Left ventricle myocardium inferior (tissue), 1 donor: ENCODE measurements around the gene ZNF334. TPM values are rescaled to one million over a fixed set of nuclear protein-coding genes. Genes with fewer than 3 reads are reported as not detected.

ENCODE experiments used
- DNase-seq: peaks from one replicate; pipeline ENCODE4 v3.0.0-alpha.2; 2020
- H3K27ac ChIP-seq: fragments of 200-600 bp; replicated peaks from 2 replicates; pipeline ENCODE4 v1.8.0; 2021
- H3K27me3 ChIP-seq: fragments of 200-600 bp; 2 replicates; pipeline ENCODE4 v1.8.0; 2021; ENCODE audit warnings: low read depth
- H3K36me3 ChIP-seq: fragments of 200-600 bp; 2 replicates; pipeline ENCODE4 v1.8.0; 2021
- H3K4me1 ChIP-seq: fragments of 200-600 bp; 2 replicates; pipeline ENCODE4 v1.8.0; 2021
- H3K4me3 ChIP-seq: fragments of 200-600 bp; 2 replicates; pipeline ENCODE4 v1.8.0; 2021; ENCODE audit warnings: mild to moderate bottlenecking, moderate library complexity
- H3K9me3 ChIP-seq: fragments of 200-600 bp; replicated peaks from 2 replicates; pipeline ENCODE4 v1.8.0; 2021
- intact Hi-C: fragments of 100-400 bp; cut with micrococcal nuclease; formaldehyde crosslinking; loops from one replicate; pipeline ENCODE4 v1.11.0; 2022
- total RNA-seq: library from RNA; stranded (reverse); fragmentation: NEBNext Ultra II Directional; extraction: Animal tissue kit (Norgen Biotek cat#: 25700); gene quantifications from one replicate; pipeline ENCODE4 v1.2.1, GENCODE V29; 2021
- TF ChIP-seq, protein P1 (sequence below): fragments of 200-600 bp; IDR thresholded peaks from 2 replicates; pipeline ENCODE4 v1.8.0; 2021; ENCODE audit warnings: antibody characterized with exemption, mild to moderate bottlenecking, borderline replicate concordance
- donor health status: DM: no; HTN: yes; CAD: no; lungs with severe emphysema.

ZNF334 gene
- total RNA-seq, 1 donor from 2014 or later: 0.71 TPM

DNA sequence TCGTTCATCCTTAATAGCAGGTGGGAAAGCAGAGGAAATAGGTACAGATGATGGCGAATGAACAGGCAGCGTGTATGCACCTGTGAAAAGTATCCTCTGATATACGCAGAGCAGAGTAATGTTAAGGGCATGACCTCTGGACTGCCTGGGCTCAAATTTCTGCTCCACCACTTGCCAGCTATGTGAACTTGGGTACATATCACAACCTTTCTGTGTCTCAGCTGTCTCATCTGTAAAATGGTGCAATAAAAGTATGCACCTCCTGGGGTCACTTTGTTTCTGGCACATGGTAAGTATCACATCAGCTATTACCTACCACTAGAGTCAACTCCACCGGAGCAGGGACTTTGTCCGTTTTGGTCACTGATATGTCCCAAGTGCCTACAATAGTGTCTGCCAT is 34.6 kb upstream of the ZNF334 start:
- intact Hi-C loops: no loop called here
- TF ChIP-seq, protein P1, sequence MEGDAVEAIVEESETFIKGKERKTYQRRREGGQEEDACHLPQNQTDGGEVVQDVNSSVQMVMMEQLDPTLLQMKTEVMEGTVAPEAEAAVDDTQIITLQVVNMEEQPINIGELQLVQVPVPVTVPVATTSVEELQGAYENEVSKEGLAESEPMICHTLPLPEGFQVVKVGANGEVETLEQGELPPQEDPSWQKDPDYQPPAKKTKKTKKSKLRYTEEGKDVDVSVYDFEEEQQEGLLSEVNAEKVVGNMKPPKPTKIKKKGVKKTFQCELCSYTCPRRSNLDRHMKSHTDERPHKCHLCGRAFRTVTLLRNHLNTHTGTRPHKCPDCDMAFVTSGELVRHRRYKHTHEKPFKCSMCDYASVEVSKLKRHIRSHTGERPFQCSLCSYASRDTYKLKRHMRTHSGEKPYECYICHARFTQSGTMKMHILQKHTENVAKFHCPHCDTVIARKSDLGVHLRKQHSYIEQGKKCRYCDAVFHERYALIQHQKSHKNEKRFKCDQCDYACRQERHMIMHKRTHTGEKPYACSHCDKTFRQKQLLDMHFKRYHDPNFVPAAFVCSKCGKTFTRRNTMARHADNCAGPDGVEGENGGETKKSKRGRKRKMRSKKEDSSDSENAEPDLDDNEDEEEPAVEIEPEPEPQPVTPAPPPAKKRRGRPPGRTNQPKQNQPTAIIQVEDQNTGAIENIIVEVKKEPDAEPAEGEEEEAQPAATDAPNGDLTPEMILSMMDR: no peak
- DNase-seq: no peak
- no peak overlapping the region for H3K27ac ChIP-seq
- H3K27me3 ChIP-seq: peaks cover 50% of the 10 kb centered on the region
- no peaks in the 10 kb centered on the region for H3K4me1 ChIP-seq
- H3K9me3 ChIP-seq: no peaks in the 10 kb centered on the region
- no peaks in the 10 kb centered on the region for H3K36me3 ChIP-seq
- H3K4me3 ChIP-seq: no peak overlapping the region

GRCh38 chr20:46546936-46547335 is 33.6 kb upstream of the ZNF334 start:
- no peak overlapping the region for H3K4me3 ChIP-seq
- no peak for DNase-seq
- H3K4me1 ChIP-seq: no peaks in the 10 kb centered on the region
- no peak overlapping the region for H3K27ac ChIP-seq
- intact Hi-C loops: no loop called here
- H3K36me3 ChIP-seq: no peaks in the 10 kb centered on the region
- TF ChIP-seq, protein P1: no peak
- no peaks in the 10 kb centered on the region for H3K9me3 ChIP-seq
- H3K27me3 ChIP-seq: peaks cover 61% of the 10 kb centered on the region

GRCh38 chr20:46546298-46546697 is 32.9 kb upstream of the ZNF334 start:
- TF ChIP-seq, protein P1: no peak
- intact Hi-C loops: no loop called here
- Histone ChIP-seq H3K4me3 (no peak overlapping the region), H3K36me3 (no peaks in the 10 kb centered on the region), H3K27ac (no peak overlapping the region), H3K27me3 (peaks cover 67% of the 10 kb centered on the region), H3K9me3 (no peaks in the 10 kb centered on the region), H3K4me1 (no peaks in the 10 kb centered on the region)
- no peak for DNase-seq

GRCh38 chr20:46545827-46546138 is 32.4 kb upstream of the ZNF334 start:
- H3K9me3 ChIP-seq: no peaks in the 10 kb centered on the region
- intact Hi-C loops: no loop called here
- H3K27ac ChIP-seq: no peak overlapping the region
- H3K36me3 ChIP-seq: no peaks in the 10 kb centered on the region
- no peaks in the 10 kb centered on the region for H3K4me1 ChIP-seq
- no peak for DNase-seq
- no peak overlapping the region for H3K4me3 ChIP-seq
- H3K27me3 ChIP-seq: peaks cover 72% of the 10 kb centered on the region
- TF ChIP-seq, protein P1: no peak

DNA sequence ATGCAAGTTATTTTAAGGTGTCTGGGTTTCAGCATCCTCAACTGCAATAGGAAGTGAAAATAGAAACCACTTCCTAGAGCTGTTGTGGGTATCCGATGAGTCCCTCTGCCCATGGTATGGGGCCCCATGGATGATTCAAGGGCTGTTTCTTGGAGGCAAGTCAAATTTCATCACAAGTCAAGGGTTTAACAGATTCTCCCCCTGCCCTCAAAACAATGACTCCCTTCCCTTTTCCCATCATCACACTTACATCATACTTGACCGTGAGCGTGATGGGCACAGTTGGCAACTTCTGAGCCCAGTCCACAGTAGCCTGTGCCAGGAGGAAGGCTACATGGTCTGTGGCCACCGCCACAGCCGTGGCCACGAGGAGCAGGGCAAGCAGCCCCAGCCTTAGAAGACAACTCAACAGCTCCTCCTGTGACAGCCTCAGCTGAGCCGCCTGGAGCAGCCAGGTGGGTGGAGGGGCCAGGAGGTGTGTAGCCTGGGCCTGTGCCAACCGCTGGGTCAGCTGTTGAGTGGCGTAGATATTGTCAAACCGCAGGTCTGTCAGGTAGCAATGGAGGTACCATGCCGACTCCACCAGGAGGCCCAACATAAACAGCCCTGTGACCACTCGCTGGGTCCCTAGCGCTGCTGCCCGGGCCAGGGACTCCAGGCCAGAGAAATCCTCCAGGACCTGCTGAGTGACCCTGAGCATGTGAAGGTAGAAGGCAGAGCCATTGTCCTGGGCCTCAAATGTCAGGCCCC is 31.9 kb upstream of the ZNF334 start:
- TF ChIP-seq, protein P1: no peak

More for the DNA sequence above, 31.9 kb upstream of the ZNF334 start:
- no peaks in the 10 kb centered on the region for H3K9me3 ChIP-seq
- no peak overlapping the region for H3K4me3 ChIP-seq
- peaks cover 78% of the 10 kb centered on the region for H3K27me3 ChIP-seq
- intact Hi-C loops: no loop called here
- no peaks in the 10 kb centered on the region for H3K36me3 ChIP-seq
- H3K4me1 ChIP-seq: no peaks in the 10 kb centered on the region
- no peak for DNase-seq
- H3K27ac ChIP-seq: no peak overlapping the region
